ENCODE results near the gene SLCO6A1.

DNA sequence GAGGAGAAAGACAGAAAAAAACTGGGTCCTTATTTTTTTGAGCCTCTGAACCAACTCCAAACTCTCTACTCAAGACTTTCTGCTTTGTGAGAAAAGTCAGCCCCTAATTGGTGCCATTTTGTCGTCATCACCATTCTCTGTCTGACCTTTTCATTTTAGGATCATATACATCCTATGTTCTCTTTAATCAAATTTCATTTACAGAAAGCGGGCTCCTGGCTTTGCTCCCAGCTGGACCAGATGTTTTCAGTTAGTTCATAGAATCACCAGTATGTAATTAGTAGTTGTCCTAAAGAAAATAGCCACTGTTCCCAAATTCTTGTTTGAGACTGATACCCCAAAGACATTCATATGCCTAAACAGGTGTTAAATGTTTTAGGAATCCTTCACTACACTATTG, 174.1 kb downstream of the SLCO6A1 start:
- TF ChIP-seq POLR2AphosphoS5 (IDR thresholded peaks at IDR 0.05; ENCODE audit: low read depth), result no peak
- TF ChIP-seq, protein P1, sequence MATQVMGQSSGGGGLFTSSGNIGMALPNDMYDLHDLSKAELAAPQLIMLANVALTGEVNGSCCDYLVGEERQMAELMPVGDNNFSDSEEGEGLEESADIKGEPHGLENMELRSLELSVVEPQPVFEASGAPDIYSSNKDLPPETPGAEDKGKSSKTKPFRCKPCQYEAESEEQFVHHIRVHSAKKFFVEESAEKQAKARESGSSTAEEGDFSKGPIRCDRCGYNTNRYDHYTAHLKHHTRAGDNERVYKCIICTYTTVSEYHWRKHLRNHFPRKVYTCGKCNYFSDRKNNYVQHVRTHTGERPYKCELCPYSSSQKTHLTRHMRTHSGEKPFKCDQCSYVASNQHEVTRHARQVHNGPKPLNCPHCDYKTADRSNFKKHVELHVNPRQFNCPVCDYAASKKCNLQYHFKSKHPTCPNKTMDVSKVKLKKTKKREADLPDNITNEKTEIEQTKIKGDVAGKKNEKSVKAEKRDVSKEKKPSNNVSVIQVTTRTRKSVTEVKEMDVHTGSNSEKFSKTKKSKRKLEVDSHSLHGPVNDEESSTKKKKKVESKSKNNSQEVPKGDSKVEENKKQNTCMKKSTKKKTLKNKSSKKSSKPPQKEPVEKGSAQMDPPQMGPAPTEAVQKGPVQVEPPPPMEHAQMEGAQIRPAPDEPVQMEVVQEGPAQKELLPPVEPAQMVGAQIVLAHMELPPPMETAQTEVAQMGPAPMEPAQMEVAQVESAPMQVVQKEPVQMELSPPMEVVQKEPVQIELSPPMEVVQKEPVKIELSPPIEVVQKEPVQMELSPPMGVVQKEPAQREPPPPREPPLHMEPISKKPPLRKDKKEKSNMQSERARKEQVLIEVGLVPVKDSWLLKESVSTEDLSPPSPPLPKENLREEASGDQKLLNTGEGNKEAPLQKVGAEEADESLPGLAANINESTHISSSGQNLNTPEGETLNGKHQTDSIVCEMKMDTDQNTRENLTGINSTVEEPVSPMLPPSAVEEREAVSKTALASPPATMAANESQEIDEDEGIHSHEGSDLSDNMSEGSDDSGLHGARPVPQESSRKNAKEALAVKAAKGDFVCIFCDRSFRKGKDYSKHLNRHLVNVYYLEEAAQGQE (IDR thresholded peaks at IDR 0.05; ENCODE audit: unreplicated experiment), result no peak
- TF ChIP-seq, protein P2, sequence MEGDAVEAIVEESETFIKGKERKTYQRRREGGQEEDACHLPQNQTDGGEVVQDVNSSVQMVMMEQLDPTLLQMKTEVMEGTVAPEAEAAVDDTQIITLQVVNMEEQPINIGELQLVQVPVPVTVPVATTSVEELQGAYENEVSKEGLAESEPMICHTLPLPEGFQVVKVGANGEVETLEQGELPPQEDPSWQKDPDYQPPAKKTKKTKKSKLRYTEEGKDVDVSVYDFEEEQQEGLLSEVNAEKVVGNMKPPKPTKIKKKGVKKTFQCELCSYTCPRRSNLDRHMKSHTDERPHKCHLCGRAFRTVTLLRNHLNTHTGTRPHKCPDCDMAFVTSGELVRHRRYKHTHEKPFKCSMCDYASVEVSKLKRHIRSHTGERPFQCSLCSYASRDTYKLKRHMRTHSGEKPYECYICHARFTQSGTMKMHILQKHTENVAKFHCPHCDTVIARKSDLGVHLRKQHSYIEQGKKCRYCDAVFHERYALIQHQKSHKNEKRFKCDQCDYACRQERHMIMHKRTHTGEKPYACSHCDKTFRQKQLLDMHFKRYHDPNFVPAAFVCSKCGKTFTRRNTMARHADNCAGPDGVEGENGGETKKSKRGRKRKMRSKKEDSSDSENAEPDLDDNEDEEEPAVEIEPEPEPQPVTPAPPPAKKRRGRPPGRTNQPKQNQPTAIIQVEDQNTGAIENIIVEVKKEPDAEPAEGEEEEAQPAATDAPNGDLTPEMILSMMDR (conservative IDR thresholded peaks at IDR 0.05; ENCODE audit: low read depth in 2 of 2), result no peak
- no peak for TF ChIP-seq EZH2 (IDR thresholded peaks at IDR 0.05; ENCODE audit: low read depth, unreplicated experiment)
- no peak for TF ChIP-seq ZNF114 (CRISPR knock-in tag; IDR thresholded peaks at IDR 0.05)
- TF ChIP-seq JUNB (IDR thresholded peaks at IDR 0.05; ENCODE audit: unreplicated experiment), result no peak
- TF ChIP-seq EZH2phosphoT487 (IDR thresholded peaks at IDR 0.05; ENCODE audit: unreplicated experiment), result no peak
- TF ChIP-seq, protein P3, sequence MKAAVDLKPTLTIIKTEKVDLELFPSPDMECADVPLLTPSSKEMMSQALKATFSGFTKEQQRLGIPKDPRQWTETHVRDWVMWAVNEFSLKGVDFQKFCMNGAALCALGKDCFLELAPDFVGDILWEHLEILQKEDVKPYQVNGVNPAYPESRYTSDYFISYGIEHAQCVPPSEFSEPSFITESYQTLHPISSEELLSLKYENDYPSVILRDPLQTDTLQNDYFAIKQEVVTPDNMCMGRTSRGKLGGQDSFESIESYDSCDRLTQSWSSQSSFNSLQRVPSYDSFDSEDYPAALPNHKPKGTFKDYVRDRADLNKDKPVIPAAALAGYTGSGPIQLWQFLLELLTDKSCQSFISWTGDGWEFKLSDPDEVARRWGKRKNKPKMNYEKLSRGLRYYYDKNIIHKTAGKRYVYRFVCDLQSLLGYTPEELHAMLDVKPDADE (IDR thresholded peaks at IDR 0.05), result no peak

Data from GM23338 (cell line).